ENCODE results near the gene RAB3GAP2.

The RAB3GAP2 gene

GRCh38 chr1:220280249-220280648, 8.0 kb upstream of the RAB3GAP2 start:
- no peak for DNase-seq (ENCODE audit: low spot score)
- in situ Hi-C loops (cut with MboI; ENCODE audit: low sequenced_read_pairs, unreplicated experiment), result loop anchor here (25.0 kb wide), 1 partner anchor 507 kb away; the partner anchor contains the start of gene MTARC1
- TF ChIP-seq CTCF (IDR thresholded peaks at IDR 0.05; ENCODE audit: borderline replicate concordance, control extremely low read depth, extremely low read depth, insufficient read depth, missing control alignments), result no peak

GRCh38 chr1:220278991-220279390, 6.7 kb upstream of the RAB3GAP2 start:
- DNase-seq (ENCODE audit: low spot score), result no peak
- in situ Hi-C loops (cut with MboI; ENCODE audit: low sequenced_read_pairs, unreplicated experiment), result loop anchor here (25.0 kb wide), 1 partner anchor 508 kb away; the partner anchor contains the start of gene MTARC1
- TF ChIP-seq CTCF (IDR thresholded peaks at IDR 0.05; ENCODE audit: borderline replicate concordance, control extremely low read depth, extremely low read depth, insufficient read depth, missing control alignments), result no peak

- no peak for TF ChIP-seq CTCF (IDR thresholded peaks at IDR 0.05; ENCODE audit: borderline replicate concordance, control extremely low read depth, extremely low read depth, insufficient read depth, missing control alignments)
- no peak for DNase-seq (ENCODE audit: low spot score)
- in situ Hi-C loops (cut with MboI; ENCODE audit: low sequenced_read_pairs, unreplicated experiment), result loop anchor here (25.0 kb wide), 1 partner anchor 512 kb away; the partner anchor contains the start of gene MTARC1
These were observed 3.2 kb upstream of the RAB3GAP2 start for GRCh38 chr1:220275430-220275829.

GRCh38 chr1:220274251-220274855, 2.1 kb upstream of the RAB3GAP2 start:
- DNase-seq (ENCODE audit: low spot score), result no peak
- in situ Hi-C loops (cut with MboI; ENCODE audit: low sequenced_read_pairs, unreplicated experiment), result no loop called here

GRCh38 chr1:220272841-220273090, 513 bp upstream of the RAB3GAP2 start:
- no peak for TF ChIP-seq CTCF (IDR thresholded peaks at IDR 0.05; ENCODE audit: borderline replicate concordance, control extremely low read depth, extremely low read depth, insufficient read depth, missing control alignments)
- DNase-seq (ENCODE audit: low spot score), result no peak
- in situ Hi-C loops (cut with MboI; ENCODE audit: low sequenced_read_pairs, unreplicated experiment), result no loop called here

More at GRCh38 chr1:220274251-220274855, 2.1 kb upstream of the RAB3GAP2 start:
- no peak for TF ChIP-seq CTCF (IDR thresholded peaks at IDR 0.05; ENCODE audit: borderline replicate concordance, control extremely low read depth, extremely low read depth, insufficient read depth, missing control alignments)

GRCh38 chr1:220271706-220272046, 577 bp downstream of the RAB3GAP2 start:
- in situ Hi-C loops (cut with MboI; ENCODE audit: low sequenced_read_pairs, unreplicated experiment), result no loop called here
- no peak for TF ChIP-seq CTCF (IDR thresholded peaks at IDR 0.05; ENCODE audit: borderline replicate concordance, control extremely low read depth, extremely low read depth, insufficient read depth, missing control alignments)
- peak; percentile 9 for DNase-seq (ENCODE audit: low spot score)
